ENCODE data around the gene NTPCR.

DNA sequence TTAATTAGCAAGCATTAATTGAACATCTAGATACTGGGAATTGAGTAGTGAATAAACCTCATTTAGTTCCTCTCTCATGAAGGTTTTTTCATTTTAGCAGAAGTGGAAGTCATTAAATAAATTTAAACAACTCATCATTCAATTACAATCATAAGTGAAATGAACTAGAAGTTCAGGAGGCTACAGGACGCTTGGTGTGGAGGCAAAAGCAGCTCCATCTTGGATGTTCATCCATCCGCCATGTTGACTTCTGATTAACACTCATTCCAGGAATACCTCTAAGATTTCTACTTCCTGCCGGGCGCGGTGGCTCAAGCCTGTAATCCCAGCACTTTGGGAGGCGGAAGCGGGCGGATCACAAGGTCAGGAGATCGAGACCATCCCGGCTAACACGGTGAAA is 11.5 kb upstream of the NTPCR start:
- TF ChIP-seq, protein P1, sequence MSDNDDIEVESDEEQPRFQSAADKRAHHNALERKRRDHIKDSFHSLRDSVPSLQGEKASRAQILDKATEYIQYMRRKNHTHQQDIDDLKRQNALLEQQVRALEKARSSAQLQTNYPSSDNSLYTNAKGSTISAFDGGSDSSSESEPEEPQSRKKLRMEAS (IDR thresholded peaks at IDR 0.05), result no peak
- TF ChIP-seq RFX5 (IDR thresholded peaks at IDR 0.05) (no peak), POLR2A (IDR thresholded peaks at IDR 0.05; ENCODE audit: low read length) (no peak)
- TF ChIP-seq, protein P2, sequence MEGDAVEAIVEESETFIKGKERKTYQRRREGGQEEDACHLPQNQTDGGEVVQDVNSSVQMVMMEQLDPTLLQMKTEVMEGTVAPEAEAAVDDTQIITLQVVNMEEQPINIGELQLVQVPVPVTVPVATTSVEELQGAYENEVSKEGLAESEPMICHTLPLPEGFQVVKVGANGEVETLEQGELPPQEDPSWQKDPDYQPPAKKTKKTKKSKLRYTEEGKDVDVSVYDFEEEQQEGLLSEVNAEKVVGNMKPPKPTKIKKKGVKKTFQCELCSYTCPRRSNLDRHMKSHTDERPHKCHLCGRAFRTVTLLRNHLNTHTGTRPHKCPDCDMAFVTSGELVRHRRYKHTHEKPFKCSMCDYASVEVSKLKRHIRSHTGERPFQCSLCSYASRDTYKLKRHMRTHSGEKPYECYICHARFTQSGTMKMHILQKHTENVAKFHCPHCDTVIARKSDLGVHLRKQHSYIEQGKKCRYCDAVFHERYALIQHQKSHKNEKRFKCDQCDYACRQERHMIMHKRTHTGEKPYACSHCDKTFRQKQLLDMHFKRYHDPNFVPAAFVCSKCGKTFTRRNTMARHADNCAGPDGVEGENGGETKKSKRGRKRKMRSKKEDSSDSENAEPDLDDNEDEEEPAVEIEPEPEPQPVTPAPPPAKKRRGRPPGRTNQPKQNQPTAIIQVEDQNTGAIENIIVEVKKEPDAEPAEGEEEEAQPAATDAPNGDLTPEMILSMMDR (IDR thresholded peaks at IDR 0.05), result no peak
- TF ChIP-seq, protein P3, sequence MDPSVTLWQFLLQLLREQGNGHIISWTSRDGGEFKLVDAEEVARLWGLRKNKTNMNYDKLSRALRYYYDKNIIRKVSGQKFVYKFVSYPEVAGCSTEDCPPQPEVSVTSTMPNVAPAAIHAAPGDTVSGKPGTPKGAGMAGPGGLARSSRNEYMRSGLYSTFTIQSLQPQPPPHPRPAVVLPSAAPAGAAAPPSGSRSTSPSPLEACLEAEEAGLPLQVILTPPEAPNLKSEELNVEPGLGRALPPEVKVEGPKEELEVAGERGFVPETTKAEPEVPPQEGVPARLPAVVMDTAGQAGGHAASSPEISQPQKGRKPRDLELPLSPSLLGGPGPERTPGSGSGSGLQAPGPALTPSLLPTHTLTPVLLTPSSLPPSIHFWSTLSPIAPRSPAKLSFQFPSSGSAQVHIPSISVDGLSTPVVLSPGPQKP (IDR thresholded peaks at IDR 0.05; ENCODE audit: low read depth, low read length), result no peak
